Nephron (organoid): ENCODE data around the gene CAPN3.

Source experiments
- H3K27ac Mint-ChIP-seq, 3 experiments: 2 replicates each; pipeline ENCODE4 v1.8.0; 2020; ENCODE audit warnings: mixed read lengths in 3 of 3, mild to moderate bottlenecking in 2 of 3, moderate library complexity in 1 of 3
- H3K27me3 Mint-ChIP-seq: 2 replicates; pipeline ENCODE4 v1.8.0; 2021; ENCODE audit warnings: low read depth, mild to moderate bottlenecking, moderate library complexity, mixed read lengths
- H3K36me3 Mint-ChIP-seq: 2 replicates; pipeline ENCODE4 v1.8.0; 2020; ENCODE audit warnings: low read depth, mixed read lengths
- H3K4me1 Mint-ChIP-seq: 2 replicates; pipeline ENCODE4 v1.8.0; 2020; ENCODE audit warnings: mixed read lengths
- H3K4me3 Mint-ChIP-seq, 3 experiments: 2 replicates each; pipeline ENCODE4 v1.8.0; 2020; ENCODE audit warnings: mild to moderate bottlenecking in 3 of 3, mixed read lengths in 3 of 3, moderate library complexity in 2 of 3
- H3K9me3 Mint-ChIP-seq: 2 replicates; pipeline ENCODE4 v1.8.0; 2020; ENCODE audit warnings: mixed read lengths
- TF ChIP-seq, protein P1 (sequence below), 3 experiments: fragments of 200-600 bp; sonication (generic); IDR thresholded peaks; one replicate each; pipeline ENCODE4 v1.5.0; 2021; ENCODE audit warnings: antibody characterized with exemption in 3 of 3; ENCODE audit not compliant: unreplicated experiment in 3 of 3

Gene CAPN3

DNA sequence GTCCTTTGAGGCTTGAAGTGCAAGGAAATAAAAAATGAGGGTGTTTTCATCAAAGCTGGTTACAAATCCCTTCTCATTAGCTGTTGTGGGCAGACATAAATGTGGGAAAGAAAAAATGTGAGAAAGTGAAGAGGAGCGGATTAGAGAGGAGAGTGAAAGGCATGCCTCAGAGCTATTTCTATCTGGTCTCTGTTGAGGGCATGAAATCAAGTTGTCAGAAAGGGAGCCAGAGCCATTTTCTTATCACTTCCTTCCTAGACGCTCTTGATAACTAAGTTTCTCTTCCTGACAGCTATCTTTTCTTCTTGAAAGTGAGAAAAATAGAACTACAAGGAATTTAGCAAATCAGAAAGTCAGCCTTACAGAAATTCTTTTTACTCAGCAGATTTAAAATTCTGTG, 20.8 kb upstream of the CAPN3 start:
- Mint-ChIP-seq H3K27ac (peak overlapping the region in 1 of 3 experiments; percentile 15), H3K4me3 (no peak overlapping the region), H3K36me3 (peaks cover 15% of the 10 kb centered on the region), H3K9me3 (peaks cover 21% of the 10 kb centered on the region), H3K27me3 (no peaks in the 10 kb centered on the region), H3K4me1 (peaks cover 18% of the 10 kb centered on the region)
- TF ChIP-seq, protein P1, sequence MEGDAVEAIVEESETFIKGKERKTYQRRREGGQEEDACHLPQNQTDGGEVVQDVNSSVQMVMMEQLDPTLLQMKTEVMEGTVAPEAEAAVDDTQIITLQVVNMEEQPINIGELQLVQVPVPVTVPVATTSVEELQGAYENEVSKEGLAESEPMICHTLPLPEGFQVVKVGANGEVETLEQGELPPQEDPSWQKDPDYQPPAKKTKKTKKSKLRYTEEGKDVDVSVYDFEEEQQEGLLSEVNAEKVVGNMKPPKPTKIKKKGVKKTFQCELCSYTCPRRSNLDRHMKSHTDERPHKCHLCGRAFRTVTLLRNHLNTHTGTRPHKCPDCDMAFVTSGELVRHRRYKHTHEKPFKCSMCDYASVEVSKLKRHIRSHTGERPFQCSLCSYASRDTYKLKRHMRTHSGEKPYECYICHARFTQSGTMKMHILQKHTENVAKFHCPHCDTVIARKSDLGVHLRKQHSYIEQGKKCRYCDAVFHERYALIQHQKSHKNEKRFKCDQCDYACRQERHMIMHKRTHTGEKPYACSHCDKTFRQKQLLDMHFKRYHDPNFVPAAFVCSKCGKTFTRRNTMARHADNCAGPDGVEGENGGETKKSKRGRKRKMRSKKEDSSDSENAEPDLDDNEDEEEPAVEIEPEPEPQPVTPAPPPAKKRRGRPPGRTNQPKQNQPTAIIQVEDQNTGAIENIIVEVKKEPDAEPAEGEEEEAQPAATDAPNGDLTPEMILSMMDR (IDR thresholded peaks at IDR 0.05; ENCODE audit: unreplicated experiment in 3 of 3) = no peak

DNA sequence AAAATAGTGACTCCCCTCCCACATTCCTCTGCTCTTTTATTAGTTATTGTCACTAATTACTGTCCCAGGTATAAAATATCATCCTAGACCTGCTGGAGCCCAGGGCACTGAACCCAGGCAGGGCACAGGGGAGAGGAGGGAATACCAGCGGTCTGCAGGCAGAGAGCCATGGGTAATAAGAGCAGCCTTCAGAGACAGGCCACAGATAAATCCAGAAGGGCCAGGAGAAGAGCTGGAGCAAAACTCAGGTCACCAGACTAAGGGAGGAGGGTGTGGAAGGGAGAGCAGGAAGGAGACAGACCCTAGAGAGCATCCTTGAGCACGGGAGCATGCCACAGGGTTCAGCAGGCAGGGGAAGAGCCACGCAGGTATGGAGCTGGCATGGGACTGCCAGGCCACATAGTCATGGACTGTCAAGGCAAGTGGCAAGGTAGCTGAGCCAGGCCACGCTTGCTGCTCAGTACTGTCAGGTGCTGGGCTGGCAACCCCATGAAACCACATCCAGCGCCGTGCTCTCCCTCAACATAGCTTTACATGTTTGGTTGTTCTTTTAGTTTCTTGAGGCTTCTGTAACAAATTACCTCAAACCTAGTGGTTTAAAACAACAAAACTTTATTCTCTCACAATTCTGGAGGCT, 15.6 kb upstream of the CAPN3 start:
- Mint-ChIP-seq H3K9me3 (no peaks in the 10 kb centered on the region), H3K4me3 (no peak overlapping the region), H3K4me1 (peaks cover 7% of the 10 kb centered on the region), H3K27ac (no peak overlapping the region), H3K36me3 (no peaks in the 10 kb centered on the region), H3K27me3 (no peaks in the 10 kb centered on the region)
- TF ChIP-seq, protein P1 (IDR thresholded peaks at IDR 0.05; ENCODE audit: unreplicated experiment in 3 of 3) = no peak

DNA sequence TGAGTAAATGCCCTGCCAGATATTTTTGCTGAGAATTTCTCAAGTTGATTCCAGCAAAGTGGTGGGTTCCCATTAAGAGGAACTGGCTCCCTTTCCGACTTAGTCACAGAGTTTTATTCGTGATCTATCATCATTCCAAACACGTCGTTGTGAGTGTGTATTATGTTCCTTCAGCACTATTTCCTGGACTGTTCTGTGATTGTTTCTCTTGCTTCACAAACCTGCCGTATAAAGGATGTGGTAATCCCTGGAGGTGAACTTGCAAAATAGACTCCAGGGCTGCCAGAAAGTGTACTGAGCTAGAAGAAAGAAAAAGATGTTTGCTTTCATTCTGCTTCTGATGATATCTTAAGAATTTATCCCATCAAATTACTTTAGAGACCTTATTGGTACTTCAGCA, 14.5 kb upstream of the CAPN3 start:
- Mint-ChIP-seq H3K4me1 (no peaks in the 10 kb centered on the region), H3K27ac (no peak overlapping the region), H3K36me3 (no peaks in the 10 kb centered on the region), H3K27me3 (no peaks in the 10 kb centered on the region), H3K9me3 (no peaks in the 10 kb centered on the region), H3K4me3 (no peak overlapping the region)
- TF ChIP-seq, protein P1 (IDR thresholded peaks at IDR 0.05; ENCODE audit: unreplicated experiment in 3 of 3) = no peak

DNA sequence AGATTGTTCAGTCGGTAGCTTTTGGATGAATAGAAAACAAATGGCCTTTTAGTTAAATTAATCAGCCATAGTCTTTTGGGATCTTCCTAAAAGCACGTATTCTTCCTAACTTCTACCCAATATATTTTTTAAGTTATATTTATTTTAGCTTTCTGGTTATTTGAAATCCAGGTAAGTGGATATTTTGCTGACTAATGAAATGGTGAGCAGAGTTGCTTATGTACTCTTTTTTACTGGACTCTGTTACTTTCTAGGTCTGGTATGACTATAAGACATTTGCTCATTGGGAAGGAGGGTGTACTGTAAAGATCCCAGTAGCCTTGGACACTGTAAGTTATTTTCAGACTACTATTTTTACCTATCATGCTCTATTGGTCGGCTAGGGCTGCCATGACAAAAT, 13.8 kb upstream of the CAPN3 start:
- H3K9me3 Mint-ChIP-seq = no peaks in the 10 kb centered on the region
- H3K4me1 Mint-ChIP-seq = no peaks in the 10 kb centered on the region
- no peak overlapping the region for H3K4me3 Mint-ChIP-seq
- no peak overlapping the region for H3K27ac Mint-ChIP-seq
- TF ChIP-seq, protein P1 (IDR thresholded peaks at IDR 0.05; ENCODE audit: unreplicated experiment in 3 of 3) = no peak
- no peaks in the 10 kb centered on the region for H3K36me3 Mint-ChIP-seq
- no peaks in the 10 kb centered on the region for H3K27me3 Mint-ChIP-seq

DNA sequence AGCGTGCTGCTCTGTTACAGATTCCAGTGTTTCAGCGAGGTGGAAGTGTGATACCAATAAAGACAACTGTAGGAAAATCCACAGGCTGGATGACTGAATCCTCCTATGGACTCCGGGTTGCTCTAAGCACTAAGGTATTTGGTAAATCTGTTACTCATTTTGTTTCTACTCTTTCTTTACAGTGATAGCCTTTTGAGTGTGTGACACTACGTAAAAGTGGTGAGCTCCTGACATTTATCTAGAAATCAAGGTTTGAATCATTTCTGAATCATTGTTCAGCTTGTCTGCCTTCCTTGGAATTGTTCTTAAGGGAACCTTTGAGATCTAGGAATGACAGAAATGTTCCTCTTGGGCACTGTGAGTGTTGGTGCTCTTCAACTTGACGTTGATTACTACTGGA, 11.2 kb upstream of the CAPN3 start:
- Mint-ChIP-seq H3K36me3 (peaks cover 16% of the 10 kb centered on the region), H3K27ac (no peak overlapping the region), H3K27me3 (no peaks in the 10 kb centered on the region), H3K9me3 (no peaks in the 10 kb centered on the region), H3K4me1 (peaks cover 3% of the 10 kb centered on the region), H3K4me3 (no peak overlapping the region)
- TF ChIP-seq, protein P1 (IDR thresholded peaks at IDR 0.05; ENCODE audit: unreplicated experiment in 3 of 3) = no peak

DNA sequence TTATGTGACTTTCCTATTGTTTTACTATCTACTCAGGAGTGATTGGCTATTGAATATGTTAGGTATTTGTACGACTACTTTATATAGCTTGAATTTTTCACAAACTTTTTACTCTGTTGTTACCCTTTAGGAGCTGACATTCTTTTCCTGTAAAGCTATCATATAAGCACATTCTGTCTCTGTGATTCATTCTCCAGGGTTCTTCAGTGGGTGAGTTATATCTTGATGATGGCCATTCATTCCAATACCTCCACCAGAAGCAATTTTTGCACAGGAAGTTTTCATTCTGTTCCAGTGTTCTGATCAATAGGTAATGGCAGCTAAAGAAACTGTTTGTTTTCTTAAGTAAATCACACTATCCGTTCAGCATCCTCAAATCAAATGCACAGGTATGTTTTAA, 10.1 kb upstream of the CAPN3 start:
- Mint-ChIP-seq H3K27me3 (no peaks in the 10 kb centered on the region), H3K9me3 (no peaks in the 10 kb centered on the region)
- TF ChIP-seq, protein P1 (IDR thresholded peaks at IDR 0.05; ENCODE audit: unreplicated experiment in 3 of 3) = no peak

More for the DNA sequence above, 10.1 kb upstream of the CAPN3 start:
- H3K4me1 Mint-ChIP-seq = peaks cover 3% of the 10 kb centered on the region
- H3K36me3 Mint-ChIP-seq = peaks cover 20% of the 10 kb centered on the region
- no peak overlapping the region for H3K4me3 Mint-ChIP-seq
- H3K27ac Mint-ChIP-seq = no peak overlapping the region
